Measurements from ENCODE around the gene DBNDD2.
A peak's percentile ranks its signal among the peaks of the same experiment; 100 is the strongest.

The DBNDD2 gene

GRCh38 chr20:45419188-45420091 is 11.4 kb downstream of the DBNDD2 start:
- DNase-seq (ENCODE audit: low spot score) = no peak

DNA sequence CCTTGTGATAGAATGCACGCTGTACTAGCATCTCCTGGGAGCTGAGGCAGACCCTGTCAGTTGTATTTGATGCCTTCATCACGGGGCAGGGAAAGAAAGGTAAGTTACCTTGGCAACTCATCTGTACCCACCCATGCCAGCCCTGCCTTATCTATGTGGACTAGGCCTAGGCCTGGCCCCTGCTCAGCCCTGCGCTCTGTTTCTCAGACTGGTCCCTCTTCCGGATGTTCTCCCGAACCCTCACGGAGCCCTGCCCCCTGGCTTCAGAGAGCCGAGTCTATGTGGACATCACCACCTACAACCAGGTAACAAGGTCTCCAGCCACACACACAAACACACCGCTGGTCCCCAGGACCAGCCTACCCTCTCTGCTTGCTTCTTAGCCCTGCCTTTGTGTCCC is 12.0 kb downstream of the DBNDD2 start:
- no peak for DNase-seq (ENCODE audit: low spot score)

- DNase-seq (ENCODE audit: low spot score) = no peak
Observed at GRCh38 chr20:45423700-45424099, 15.6 kb downstream of the DBNDD2 start.

DNA sequence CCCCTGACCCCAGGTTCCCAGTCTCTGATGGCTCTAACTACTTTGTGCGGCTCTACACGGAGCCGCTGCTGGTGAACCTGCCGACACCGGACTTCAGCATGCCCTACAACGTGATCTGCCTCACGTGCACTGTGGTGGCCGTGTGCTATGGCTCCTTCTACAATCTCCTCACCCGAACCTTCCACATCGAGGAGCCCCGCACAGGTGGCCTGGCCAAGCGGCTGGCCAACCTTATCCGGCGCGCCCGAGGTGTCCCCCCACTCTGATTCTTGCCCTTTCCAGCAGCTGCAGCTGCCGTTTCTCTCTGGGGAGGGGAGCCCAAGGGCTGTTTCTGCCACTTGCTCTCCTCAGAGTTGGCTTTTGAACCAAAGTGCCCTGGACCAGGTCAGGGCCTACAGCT is 17.5 kb downstream of the DBNDD2 start:
- DNase-seq (ENCODE audit: low spot score) = no peak

GRCh38 chr20:45426320-45427016 is 18.4 kb downstream of the DBNDD2 start:
- DNase-seq (ENCODE audit: low spot score) = no peak

DNA sequence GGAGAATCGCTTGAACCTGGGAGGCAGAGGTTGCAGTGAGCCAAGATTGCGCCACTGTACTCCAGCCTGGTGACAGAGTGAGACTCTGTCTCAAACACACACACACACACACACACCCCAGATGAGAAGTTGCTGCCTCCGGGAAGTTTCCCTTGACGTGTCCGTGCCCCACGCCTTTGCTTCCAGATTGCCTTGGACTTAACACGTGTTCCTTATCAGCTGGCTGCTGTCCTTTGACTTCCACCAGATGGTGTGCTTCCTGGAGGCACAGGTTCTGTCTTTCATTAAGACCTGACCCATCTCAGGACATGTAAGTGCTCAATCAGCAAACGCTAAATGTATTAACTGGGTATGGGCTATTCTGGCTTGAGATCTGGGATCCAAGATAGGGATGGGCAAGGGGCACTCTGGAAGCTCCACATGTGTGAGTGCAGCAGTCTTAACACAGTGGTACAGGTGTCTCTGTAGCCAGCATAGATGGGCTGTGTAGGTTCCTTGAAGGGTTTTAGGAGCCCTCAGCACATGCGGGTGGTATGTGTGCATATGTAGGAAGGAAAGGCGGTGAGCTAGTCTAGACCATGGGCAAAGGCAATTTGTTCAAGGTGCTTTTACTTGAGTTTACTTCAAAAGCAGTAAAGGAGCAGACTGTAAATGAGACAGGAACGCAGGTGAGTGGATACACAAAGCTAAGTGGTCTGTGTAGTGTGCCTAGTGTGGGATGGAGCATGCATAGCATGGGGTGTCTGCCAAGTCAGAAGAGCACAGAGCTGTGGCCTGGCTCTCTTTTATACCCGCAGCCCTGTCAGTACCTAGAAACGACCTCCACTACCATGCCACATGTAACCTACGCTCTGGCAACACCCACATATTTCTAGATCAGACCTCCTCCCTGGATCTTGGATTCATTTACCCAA is 19.4 kb downstream of the DBNDD2 start:
- no peak for DNase-seq (ENCODE audit: low spot score)

DNA sequence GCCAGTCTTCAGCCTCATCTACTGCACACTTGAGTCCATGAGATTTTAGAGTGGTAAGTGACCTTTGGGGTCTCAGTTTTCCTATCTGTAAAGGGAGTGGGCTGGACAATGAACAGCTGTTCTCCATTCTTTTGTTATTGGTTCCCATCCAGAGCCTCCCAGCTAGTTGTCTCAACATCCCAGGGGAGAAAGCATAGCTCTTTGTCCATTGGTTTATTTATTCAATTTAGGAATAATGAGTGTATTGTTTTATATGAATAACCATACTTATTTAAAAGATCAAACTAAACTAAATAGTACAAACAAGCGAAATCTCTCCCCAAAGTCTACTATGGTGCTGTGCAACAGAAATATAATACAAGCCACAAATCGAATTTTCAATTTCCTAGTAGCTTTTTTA is 21.5 kb downstream of the DBNDD2 start:
- DNase-seq (ENCODE audit: low spot score) = no peak

DNA sequence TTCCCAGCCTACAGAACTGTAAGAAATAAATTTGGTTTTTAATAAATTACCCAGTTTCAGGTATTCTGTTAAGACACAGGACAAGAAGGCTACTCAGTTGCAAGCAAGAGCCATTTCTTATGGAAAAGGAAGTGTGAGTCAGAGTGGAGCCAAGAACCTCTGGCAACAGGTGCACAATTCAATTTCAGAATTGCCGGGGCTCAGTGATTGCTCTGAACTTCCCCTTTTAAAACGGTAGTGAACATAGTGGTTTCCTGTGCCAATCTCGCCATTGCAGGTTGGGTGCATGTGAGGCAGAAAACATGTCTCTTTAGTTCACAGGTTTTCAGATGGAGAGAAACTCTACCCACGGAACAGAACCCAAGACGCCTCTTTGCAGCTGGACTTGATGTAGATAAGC is 24.2 kb downstream of the DBNDD2 start:
- DNase-seq (ENCODE audit: low spot score) = no peak

DNA sequence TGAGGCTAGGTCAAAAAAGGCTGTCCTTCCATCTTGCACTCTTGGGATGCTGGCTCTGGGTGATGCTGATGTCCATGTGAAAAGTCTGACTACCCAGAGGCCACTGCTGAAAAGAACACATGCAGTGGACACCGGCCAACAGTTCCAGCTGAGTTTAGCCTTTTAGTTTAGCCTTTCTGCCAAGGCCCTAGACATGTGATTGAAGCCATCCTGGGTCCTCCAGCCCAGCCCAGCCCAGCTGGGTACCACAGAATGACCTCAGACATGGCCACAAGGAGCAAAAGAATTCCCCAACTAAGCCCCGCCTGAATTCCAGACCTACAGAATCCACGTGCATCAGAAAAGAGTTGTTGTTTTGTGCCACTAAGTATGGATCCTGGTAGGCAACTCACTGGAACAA is 25.2 kb downstream of the DBNDD2 start:
- no peak for DNase-seq (ENCODE audit: low spot score)

GRCh38 chr20:45433976-45434375 is 25.9 kb downstream of the DBNDD2 start:
- DNase-seq (ENCODE audit: low spot score) = no peak

GRCh38 chr20:45436732-45437485 is 28.8 kb downstream of the DBNDD2 start:
- peak; percentile 93 for DNase-seq (ENCODE audit: low spot score)

GRCh38 chr20:45440424-45440823 is 32.3 kb downstream of the DBNDD2 start:
- no peak for DNase-seq (ENCODE audit: low spot score)

- DNase-seq (ENCODE audit: low spot score) = no peak
Observed at GRCh38 chr20:45440891-45441685, 33.0 kb downstream of the DBNDD2 start.

GRCh38 chr20:45441746-45442145 is 33.7 kb downstream of the DBNDD2 start:
- DNase-seq (ENCODE audit: low spot score) = no peak

- no peak for DNase-seq (ENCODE audit: low spot score)
Observed at GRCh38 chr20:45444050-45444449, 36.0 kb downstream of the DBNDD2 start.

GRCh38 chr20:45445805-45446562 is 37.9 kb downstream of the DBNDD2 start:
- DNase-seq (ENCODE audit: low spot score) = peak; percentile 73

DNA sequence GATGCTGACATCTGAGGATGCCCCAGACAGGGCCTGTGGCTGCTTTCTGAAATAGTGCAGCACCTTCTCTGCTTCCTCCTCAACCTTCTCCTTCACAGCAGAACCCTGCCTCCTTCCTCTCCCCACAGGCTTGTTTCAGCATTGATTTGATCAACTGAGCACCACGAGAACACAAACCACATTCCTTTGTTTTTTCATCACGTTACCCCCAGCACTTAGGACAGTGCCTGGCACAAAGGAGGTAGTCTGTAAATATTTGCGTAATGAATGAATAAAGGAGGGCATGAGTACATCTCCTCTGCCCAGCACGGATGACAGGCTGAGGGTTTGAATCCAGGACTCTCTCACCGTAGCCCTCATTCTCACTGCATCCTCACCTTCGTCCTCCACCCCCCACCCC is 40.2 kb downstream of the DBNDD2 start:
- DNase-seq (ENCODE audit: low spot score) = no peak

GRCh38 chr20:45449528-45449927 is 41.4 kb downstream of the DBNDD2 start:
- no peak for DNase-seq (ENCODE audit: low spot score)

DNA sequence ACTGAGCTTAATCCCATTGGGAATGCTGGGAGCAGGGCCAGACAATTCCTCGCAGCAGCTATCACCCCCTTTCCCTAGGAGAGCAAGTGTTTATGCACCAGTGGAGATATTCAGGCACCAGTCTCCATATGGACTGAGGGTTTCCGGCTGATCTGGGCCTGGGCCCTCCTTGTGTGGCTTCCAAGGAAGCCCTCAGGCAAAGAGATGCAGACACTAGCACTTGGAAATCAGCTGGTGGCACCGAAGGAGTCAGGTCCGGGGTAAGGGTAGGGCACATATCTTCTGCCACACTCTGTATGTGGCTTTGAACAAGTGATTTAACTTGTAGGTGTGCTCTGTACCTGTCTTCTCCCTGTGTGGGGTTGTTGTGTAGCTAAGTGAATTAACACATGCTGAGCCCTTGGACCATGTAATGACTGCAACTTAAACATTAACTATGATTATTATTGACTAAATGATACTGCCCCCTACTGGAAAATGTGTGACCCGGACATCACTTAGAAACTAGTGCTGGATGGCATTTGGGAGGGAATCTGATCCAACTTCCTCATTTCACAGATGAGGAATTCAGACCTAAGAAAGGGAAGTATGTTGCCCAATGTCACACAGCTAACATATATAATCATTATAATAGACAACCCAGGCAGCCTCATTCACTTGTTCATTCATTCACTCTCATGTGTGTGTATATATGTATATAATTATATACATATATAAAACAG is 42.2 kb downstream of the DBNDD2 start:
- peak; percentile 44 for DNase-seq (ENCODE audit: low spot score)

Measured in HuH-7 (cell line).